ENCODE measurements around the gene KCTD16.

DNA sequence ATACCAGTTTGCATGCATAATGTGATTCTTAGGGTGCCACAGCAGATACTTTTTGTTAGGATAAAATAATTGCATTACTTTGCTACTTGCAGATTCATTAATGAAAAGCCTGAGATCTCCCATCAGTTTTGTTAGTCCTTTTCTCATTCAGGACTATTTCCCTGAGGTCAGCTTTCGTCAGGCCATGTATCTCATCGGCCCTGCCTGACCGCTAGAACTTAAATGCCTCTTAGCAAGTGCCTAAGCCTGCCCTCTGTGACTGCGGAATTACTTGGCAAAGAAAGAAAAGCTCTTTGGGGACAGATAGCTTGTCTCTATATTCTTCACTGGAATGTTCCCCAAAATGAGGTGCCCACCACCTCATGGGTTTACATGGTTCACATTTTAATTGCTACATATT, 147.8 kb downstream of the KCTD16 start:
- TF ChIP-seq POLR2A (IDR thresholded peaks at IDR 0.05) (no peak), CTCF (IDR thresholded peaks at IDR 0.05 in 8 of 11, conservative IDR thresholded peaks at IDR 0.05 in 3 of 11) (no peak)
